Peyer's patch (tissue), 4 donors: ENCODE data around the gene TATDN2.

ENCODE experiments used
- POLR2A ChIP-seq, 2 donors: fragments of 450-650 bp; IDR thresholded peaks; one replicate each; pipeline ENCODE4 v1.5.1; 2017; ENCODE audit warnings: antibody characterized with exemption in 2 of 2, mild to moderate bottlenecking in 2 of 2, moderate library complexity in 2 of 2
- TF ChIP-seq, protein P1 (sequence below), 6 experiments: fragments of 450-650 bp in 4 of 6; fragments of 200-600 bp in 2 of 6; sonication (generic) in 1 of 6; IDR thresholded peaks; one replicate each; pipeline ENCODE4 v1.5.1; 2017 to 2019; ENCODE audit warnings: antibody characterized with exemption in 6 of 6, mild to moderate bottlenecking in 3 of 6, moderate library complexity in 1 of 6

DNA sequence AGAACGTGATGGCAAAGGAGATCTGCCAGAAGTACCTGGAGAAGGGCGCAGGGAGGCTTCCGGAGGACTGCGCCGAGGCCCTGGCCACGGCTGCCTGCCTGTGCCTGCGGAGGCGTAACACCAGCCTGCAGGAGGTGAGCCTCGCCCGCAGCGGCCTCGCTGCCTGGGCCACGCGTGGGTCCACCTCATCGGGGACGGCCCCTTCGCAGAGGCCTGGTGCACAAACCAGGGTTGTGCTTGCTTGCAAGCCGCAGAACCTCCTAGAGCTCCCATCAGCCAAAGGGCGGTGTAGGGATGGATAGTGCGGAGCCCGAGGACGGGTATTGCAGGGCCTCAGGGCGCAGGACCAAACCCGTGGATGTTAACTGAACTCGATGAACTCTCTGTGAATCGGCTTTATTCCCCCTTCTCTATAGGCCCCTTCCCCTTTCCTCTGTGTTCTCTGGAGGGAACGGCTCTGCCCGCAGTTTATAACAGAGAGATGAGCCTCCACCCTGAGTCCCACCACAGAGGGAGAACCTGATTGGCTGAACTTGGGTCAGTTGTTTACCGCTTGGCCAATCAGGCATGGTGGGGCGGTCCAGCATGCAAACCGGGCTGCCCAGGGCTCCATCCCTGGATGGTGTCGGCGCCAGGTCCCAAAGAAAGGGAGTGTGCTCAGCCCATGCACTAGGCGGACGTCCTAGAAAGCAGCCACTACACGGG, 13.6 kb upstream of the TATDN2 start:
- TF ChIP-seq, protein P1, sequence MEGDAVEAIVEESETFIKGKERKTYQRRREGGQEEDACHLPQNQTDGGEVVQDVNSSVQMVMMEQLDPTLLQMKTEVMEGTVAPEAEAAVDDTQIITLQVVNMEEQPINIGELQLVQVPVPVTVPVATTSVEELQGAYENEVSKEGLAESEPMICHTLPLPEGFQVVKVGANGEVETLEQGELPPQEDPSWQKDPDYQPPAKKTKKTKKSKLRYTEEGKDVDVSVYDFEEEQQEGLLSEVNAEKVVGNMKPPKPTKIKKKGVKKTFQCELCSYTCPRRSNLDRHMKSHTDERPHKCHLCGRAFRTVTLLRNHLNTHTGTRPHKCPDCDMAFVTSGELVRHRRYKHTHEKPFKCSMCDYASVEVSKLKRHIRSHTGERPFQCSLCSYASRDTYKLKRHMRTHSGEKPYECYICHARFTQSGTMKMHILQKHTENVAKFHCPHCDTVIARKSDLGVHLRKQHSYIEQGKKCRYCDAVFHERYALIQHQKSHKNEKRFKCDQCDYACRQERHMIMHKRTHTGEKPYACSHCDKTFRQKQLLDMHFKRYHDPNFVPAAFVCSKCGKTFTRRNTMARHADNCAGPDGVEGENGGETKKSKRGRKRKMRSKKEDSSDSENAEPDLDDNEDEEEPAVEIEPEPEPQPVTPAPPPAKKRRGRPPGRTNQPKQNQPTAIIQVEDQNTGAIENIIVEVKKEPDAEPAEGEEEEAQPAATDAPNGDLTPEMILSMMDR (IDR thresholded peaks at IDR 0.05): no peak
- TF ChIP-seq POLR2A (IDR thresholded peaks at IDR 0.05): no peak
